Skeletal muscle satellite cell (primary cell): Measurements from ENCODE around the gene ACAD10.
"Not testable (repeated sequence)": the region's sequence is repeated elsewhere in the genome, so short reads cannot be mapped to it uniquely, and the experiment has no call there.

Experiments used
- H3K27me3 ChIP-seq: 2 replicates; pipeline ENCODE4 v1.7.0; 2013; ENCODE audit warnings: low read length; ENCODE audit not compliant: control insufficient read depth, insufficient read depth
- H3K36me3 ChIP-seq: 2 replicates; pipeline ENCODE4 v1.7.0; 2013; ENCODE audit warnings: mild to moderate bottlenecking, control low read depth, low read length; ENCODE audit not compliant: insufficient read depth
- H3K4me1 ChIP-seq: 2 replicates; pipeline ENCODE4 v1.7.0; 2013; ENCODE audit warnings: low read length; ENCODE audit not compliant: control insufficient read depth, insufficient read depth
- H3K4me2 ChIP-seq: 2 replicates; pipeline ENCODE4 v1.7.0; 2013; ENCODE audit warnings: mild to moderate bottlenecking, low read length
- H3K4me3 ChIP-seq: 2 replicates; pipeline ENCODE4 v1.7.0; 2013; ENCODE audit warnings: low read length
- H3K9ac ChIP-seq: 2 replicates; pipeline ENCODE4 v1.7.0; 2013; ENCODE audit warnings: mild to moderate bottlenecking, low read depth, low read length, moderate library complexity
- H3K9me3 ChIP-seq: replicated peaks from 2 replicates; pipeline ENCODE4 v1.7.0; 2013; ENCODE audit warnings: mild to moderate bottlenecking, control low read depth, low read length

The ACAD10 gene

DNA sequence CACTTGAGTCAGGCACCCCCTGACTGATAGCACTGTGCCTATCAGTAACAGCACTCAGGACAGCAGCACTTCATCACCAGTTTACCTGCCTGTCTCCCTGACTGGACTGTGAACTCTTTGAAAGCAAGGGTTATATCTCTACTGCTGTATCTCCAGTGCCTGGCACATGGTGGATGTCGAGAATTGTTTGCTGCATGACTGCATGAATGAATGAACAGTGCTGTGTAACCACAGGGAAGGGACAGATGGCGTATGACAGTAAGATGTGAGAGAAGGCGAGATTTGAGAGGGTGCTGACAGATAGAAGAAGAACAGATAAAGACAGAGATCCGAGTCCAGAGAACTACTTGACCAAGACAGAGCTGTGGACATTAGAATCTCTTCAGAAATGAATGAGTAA lies 29.8 kb upstream of the ACAD10 start:
- H3K36me3 ChIP-seq, result peaks cover 42% of the 10 kb centered on the region
- H3K4me1 ChIP-seq, result no peaks in the 10 kb centered on the region
- no peaks in the 10 kb centered on the region for H3K27me3 ChIP-seq
- no peak overlapping the region for H3K4me2 ChIP-seq
- H3K9ac ChIP-seq, result no peak overlapping the region
- no peak overlapping the region for H3K4me3 ChIP-seq
- H3K9me3 ChIP-seq, result no peaks in the 10 kb centered on the region

DNA sequence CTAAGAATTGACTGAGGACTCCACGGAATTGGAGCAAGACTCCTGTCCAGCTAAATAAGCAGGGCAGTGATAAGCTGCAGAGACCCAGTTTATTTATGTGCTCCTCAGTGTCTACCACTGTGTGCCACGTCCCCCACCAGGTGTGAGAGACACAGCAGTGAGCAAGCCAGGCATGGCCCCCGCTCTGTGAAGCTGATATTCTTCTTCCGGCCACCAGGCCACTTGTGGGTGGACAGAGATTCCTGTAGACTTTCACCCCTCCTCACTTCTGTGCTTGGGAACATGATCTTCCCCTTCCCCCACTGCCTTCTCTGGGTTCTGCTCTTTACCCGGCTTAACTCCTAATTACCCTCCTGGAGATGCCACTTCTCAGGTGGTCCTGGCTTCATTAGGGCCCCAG lies 21.4 kb upstream of the ACAD10 start:
- Histone ChIP-seq H3K4me2 (no peak overlapping the region), H3K4me1 (no peaks in the 10 kb centered on the region), H3K9me3 (no peaks in the 10 kb centered on the region), H3K27me3 (no peaks in the 10 kb centered on the region), H3K9ac (no peak overlapping the region), H3K36me3 (peaks cover 38% of the 10 kb centered on the region), H3K4me3 (no peak overlapping the region)

DNA sequence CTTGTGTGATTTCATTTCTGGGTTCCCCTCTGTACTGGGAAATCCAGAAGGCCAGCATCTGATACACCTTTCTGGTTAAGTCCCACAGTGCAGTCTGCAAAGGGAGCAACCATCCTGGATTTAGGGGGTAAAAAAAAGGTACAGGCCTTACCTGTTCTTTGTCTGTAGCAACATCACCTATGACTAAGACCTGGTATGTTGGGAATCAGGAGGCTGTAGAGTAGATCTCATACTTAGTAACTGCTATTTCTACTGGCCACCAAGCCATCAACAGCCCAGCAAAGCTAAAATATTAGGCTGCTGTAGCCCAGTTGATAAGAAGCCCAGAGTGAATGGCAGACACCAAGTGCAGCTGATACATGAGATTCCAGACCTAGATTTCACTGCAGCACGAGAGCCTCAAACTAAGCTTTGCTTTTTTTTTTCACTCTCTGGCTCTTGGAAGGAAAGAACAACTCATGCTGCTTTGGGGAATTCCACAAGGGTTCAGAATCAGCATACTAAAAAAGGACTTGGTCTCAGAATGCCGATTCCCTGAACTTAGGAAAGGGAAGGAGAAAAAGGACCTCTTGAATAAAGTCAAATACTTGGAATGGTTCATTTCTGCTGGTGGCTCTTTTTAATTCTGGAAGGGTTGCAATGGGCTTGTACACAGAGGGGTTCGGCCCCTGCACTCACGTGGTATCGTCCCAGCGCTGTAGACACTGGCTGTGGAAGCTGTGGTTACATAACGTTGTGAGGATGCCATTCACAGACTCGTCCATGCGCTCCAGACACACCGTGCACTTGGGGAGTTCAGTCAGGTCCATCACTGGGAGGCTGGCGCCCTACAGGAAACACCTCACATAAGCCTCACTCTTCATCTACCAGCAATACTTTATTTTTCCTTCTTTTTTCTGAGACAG lies 20.6 kb upstream of the ACAD10 start:
- Histone ChIP-seq H3K4me2 (no peak overlapping the region), H3K27me3 (no peaks in the 10 kb centered on the region), H3K4me3 (no peak overlapping the region), H3K9ac (no peak overlapping the region), H3K36me3 (peaks cover 43% of the 10 kb centered on the region), H3K9me3 (no peaks in the 10 kb centered on the region), H3K4me1 (no peaks in the 10 kb centered on the region)

DNA sequence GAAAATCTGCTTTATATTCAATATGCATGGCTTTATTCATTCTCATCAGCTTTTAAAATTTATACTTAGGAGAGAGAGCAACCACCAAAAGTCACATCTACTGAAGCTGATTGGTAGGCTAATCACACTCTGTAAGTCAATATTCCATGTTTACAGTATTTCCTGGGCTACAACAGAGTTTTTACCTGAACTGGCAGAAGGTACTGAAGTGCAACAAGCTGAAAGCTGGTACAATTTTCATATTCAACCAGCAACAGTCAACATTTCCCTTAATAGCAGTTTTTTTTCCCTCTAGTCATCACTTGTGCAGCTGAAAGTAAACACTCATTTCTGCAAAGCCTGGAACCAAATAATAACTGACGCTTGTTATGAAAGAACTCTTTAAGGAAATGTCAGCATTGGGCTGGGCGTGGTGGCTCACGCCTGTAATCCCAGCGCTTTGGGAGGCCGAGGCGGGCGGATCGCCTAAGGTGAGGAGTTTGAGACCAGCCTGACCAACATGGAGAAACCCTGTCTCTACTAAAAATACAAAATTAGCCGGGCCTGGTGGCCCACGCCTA lies 13.0 kb upstream of the ACAD10 start:
- Histone ChIP-seq H3K9me3 (no peaks in the 10 kb centered on the region), H3K4me3 (no peak overlapping the region), H3K4me1 (no peaks in the 10 kb centered on the region), H3K9ac (no peak overlapping the region), H3K27me3 (no peaks in the 10 kb centered on the region), H3K36me3 (peaks cover 36% of the 10 kb centered on the region), H3K4me2 (no peak overlapping the region)

DNA sequence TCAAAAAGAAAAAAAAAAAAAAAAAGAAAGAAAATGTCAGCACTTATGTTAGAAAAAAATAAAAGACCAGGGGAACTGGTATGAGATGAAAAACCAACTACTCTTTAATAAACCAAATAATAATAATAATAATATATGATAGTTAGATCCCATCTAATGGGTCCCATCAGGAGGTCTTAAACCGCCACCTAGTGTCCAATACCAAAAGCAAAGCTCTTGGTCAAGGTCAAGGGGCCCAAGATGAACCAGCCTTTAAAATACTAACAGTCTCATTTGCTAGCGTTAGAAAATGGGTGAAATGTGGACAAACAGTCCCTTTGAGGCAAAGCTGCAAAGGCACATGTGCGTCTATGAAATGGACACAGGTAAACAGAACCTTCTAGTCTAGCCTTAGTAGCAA lies 12.3 kb upstream of the ACAD10 start:
- H3K36me3 ChIP-seq, result peaks cover 36% of the 10 kb centered on the region

DNA sequence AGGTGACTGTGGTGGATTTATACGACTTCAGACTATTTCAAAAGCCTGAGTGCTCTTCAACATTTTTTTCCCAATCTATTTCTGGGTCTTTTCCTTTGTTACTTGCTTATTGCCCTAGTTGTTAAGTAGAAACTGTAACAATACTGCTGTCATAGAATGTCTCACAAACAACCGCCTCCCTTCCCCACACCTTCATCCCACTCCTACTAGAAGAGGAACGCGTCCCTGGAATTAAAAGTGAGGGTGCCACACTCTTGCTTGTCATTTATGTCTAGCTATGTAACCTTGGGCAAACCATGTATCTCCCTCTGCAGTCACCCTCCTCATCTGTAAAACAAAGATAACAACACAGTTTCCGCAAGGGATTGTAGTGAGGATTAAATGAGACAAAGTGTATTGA lies 8.7 kb upstream of the ACAD10 start:
- Histone ChIP-seq H3K27me3 (no peaks in the 10 kb centered on the region), H3K4me2 (no peak overlapping the region), H3K9ac (no peak overlapping the region), H3K4me3 (no peak overlapping the region), H3K9me3 (no peaks in the 10 kb centered on the region), H3K4me1 (no peaks in the 10 kb centered on the region), H3K36me3 (peaks cover 42% of the 10 kb centered on the region)

More for the DNA sequence above, 12.3 kb upstream of the ACAD10 start:
- Histone ChIP-seq H3K9me3 (no peaks in the 10 kb centered on the region), H3K4me3 (no peak overlapping the region), H3K4me1 (no peaks in the 10 kb centered on the region), H3K4me2 (no peak overlapping the region), H3K9ac (no peak overlapping the region), H3K27me3 (no peaks in the 10 kb centered on the region)

DNA sequence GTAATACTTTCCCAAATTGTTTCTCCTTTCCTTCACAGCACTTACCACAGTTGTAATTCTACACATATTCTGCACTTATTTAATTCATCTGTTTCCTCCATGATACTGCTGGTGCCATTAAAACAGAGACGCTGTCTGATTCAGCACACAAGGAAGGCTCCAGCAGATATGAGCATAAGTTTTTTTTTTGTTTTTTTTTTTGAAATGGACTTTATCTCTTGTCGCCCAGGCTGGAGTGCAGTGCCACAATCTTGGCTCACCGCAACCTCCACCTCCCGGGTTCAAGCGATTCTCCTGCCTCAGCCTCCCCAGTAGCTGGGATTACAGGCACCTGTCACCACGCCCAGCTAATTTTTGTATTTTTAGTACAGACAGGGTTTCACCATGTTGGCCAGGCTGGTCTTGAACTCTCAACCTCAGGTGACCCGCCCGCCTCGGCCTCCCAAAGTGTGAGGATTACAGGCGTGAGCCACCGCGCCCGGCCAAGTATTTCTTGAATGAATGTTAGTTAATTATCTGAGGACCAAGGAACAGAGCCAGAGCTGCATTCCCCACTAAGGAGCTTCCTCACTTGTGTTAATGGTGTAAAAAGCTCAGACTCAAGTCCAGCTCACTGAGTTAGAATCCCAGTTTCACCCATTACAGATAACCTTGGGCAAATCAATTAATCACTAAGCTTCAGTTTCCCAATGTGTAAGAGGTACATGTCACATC lies 1.2 kb upstream of the ACAD10 start:
- not testable (repeated sequence) for H3K27me3 ChIP-seq

DNA sequence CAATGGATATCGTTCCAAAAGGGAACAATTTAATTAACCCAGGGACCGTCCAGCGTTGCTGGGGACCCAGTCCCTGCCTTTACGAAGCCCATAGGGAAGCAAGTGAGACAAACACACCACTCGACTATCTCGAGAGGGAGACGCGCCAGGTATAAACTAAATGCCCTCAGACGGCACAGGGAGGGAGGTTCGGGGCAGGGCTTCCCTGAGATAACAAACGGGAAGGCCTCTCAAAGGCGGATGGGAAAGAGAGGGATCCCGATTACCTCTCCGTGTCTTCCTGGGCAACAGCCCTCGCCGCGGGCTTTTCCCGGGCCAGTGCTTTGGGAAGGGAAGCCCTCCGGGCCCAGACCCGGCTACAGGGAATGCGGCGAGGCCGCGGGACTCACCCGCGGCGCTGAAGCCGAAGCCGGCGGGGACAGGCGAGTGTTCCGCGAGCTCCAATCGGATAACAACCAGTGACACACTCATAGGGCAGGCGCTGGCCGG lies 487 bp upstream of the ACAD10 start:
- peak overlapping the region; percentile 91 for H3K4me2 ChIP-seq
- peaks cover 18% of the 10 kb centered on the region for H3K4me1 ChIP-seq
- peaks cover 28% of the 10 kb centered on the region for H3K36me3 ChIP-seq
- H3K27me3 ChIP-seq, result no peaks in the 10 kb centered on the region
- H3K4me3 ChIP-seq, result peak overlapping the region; percentile 82
- peak overlapping the region; percentile 94 for H3K9ac ChIP-seq
- no peaks in the 10 kb centered on the region for H3K9me3 ChIP-seq

More for the DNA sequence above, 1.2 kb upstream of the ACAD10 start:
- peak overlapping the region; percentile 91 for H3K4me2 ChIP-seq
- H3K36me3 ChIP-seq, result peaks cover 29% of the 10 kb centered on the region
- H3K9ac ChIP-seq, result peak overlapping the region; percentile 94
- H3K4me1 ChIP-seq, result peaks cover 18% of the 10 kb centered on the region
- not testable (repeated sequence) for H3K9me3 ChIP-seq
- H3K4me3 ChIP-seq, result peak overlapping the region; percentile 82

DNA sequence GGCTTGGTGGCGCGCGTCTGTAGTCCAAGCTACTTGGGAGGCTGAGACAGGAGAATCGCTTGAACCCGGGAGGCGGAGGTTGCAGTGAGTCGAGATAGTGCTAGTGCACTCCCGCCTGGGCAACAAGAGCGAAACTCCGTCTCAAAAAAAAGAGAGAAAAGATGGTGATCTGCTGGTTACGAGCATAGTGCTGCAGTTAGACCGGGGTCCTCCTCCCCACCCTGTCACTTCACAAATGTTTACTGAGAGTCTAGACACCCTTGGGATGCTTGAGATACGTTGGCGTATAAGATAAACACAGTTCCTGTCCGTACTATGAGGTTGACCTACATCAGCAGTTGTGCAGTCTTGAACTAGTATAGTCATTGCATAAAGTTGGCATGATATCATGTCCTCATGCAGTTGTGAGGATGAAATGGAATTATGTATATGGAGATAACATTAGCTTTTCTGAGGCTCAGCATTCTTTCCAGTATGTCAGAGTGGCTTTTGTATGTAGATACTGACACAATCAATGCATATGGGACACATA lies 787 bp downstream of the ACAD10 start:
- peaks cover 16% of the 10 kb centered on the region for H3K36me3 ChIP-seq
- H3K4me2 ChIP-seq, result peak overlapping the region; percentile 91
- H3K4me1 ChIP-seq, result peaks cover 18% of the 10 kb centered on the region
- no peaks in the 10 kb centered on the region for H3K9me3 ChIP-seq
- H3K9ac ChIP-seq, result peak overlapping the region; percentile 94
- H3K27me3 ChIP-seq, result no peaks in the 10 kb centered on the region
- peak overlapping the region; percentile 82 for H3K4me3 ChIP-seq

DNA sequence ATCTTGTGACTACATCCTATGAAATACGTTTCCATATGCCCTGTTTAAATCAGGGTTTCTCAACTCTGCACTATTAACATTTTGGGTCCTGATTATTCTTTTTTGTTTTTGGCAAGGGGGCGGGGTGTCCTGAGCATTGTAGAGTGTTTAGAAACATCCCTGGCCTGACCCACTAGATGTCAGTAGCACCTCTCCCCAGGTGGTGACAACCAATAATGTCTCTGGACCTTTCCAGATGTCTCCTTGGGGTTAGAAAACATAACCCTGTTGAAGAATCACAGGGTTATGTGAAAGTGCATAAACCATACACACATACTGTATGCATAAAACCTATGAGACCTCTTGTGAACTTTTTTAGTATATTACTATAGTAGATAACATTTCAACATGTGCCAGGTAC lies 1.4 kb downstream of the ACAD10 start:
- Histone ChIP-seq H3K36me3 (peaks cover 10% of the 10 kb centered on the region), H3K9ac (peak overlapping the region; percentile 94), H3K4me1 (peaks cover 18% of the 10 kb centered on the region), H3K4me2 (peak overlapping the region; percentile 91), H3K27me3 (no peaks in the 10 kb centered on the region), H3K4me3 (peak overlapping the region; percentile 82), H3K9me3 (no peaks in the 10 kb centered on the region)

DNA sequence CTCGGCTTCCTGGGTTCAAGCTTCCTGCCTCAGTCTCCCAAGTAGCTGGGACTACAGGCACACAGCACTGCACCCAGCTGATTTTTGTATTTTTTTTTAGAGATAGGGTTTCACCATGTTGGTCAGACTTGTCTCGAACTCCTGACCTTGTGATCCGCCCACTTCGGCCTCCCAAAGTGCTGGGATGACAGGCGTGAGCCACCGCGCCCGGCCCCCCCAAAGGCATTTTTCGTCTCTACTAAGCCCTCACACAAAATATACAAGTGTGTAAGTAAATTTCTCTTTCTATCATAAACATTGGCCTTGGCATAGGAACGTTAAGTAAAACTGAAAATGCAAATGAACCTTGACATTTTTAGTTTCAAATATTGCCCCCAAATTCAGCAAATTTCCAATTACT lies 2.1 kb downstream of the ACAD10 start:
- Histone ChIP-seq H3K36me3 (peaks cover 7% of the 10 kb centered on the region), H3K9me3 (no peaks in the 10 kb centered on the region), H3K27me3 (no peaks in the 10 kb centered on the region), H3K4me1 (peaks cover 18% of the 10 kb centered on the region), H3K4me2 (no peak overlapping the region), H3K9ac (no peak overlapping the region), H3K4me3 (no peak overlapping the region)
